ENCODE measurements around the gene LHFPL3. TPM values are rescaled to one million over a fixed set of nuclear protein-coding genes. Genes with fewer than 3 reads are reported as not detected.
A peak's percentile ranks its signal among the peaks of the same experiment; 100 is the strongest.

LHFPL3 gene
- total and polyA plus RNA-seq, 2 of the 13 experiments (the other 11 are each of a cell fraction or from before 2014, with no cell fraction given), result not detected

GRCh38 chr7:104288137-104288536 is 40.3 kb upstream of the LHFPL3 start (continued):
- no peak for TF ChIP-seq ZBTB25 (CRISPR knock-in tag; IDR thresholded peaks at IDR 0.05)

GRCh38 chr7:104294291-104294690 is 34.1 kb upstream of the LHFPL3 start:
- in situ Hi-C loops (cut with HindIII; ENCODE audit: extremely low pct_ligation_motif_present, low pct_unique_long_range_greater_than_20kb) (no loop called here), intact Hi-C loops (cut with micrococcal nuclease; ENCODE audit: unreplicated experiment) (no loop called here)
- ATAC-seq (no peak), DNase-seq (ENCODE audit: low spot score) (no peak), FAIRE-seq (no peak)
- ChIA-PET CTCF (ENCODE audit: low intra/inter-chr PET ratio, low total read pairs) (no interaction called here), POLR2A (no interaction called here)
- WGBS (ENCODE audit: low lambda C conversion rate), result 0% methylated on average over 3 of the region's 3 CpGs
- TF ChIP-seq ZNF605 (CRISPR knock-in tag; IDR thresholded peaks at IDR 0.05) (no peak), ZNF547 (CRISPR knock-in tag; IDR thresholded peaks at IDR 0.05) (no peak)
- Histone ChIP-seq H3K4me3 (replicated peaks in 1 of 3; ENCODE audit: insufficient read depth in 1 of 3, low read depth in 2 of 3, low read length in 3 of 3) (no peak overlapping the region), H3K27ac (ENCODE audit: extremely low read length, insufficient read depth, low read length) (no peak overlapping the region), H3K27me3 (ENCODE audit: control insufficient read depth in 1 of 2, insufficient read depth in 2 of 2, low read length in 2 of 2) (no peaks in the 10 kb centered on the region), H2AFZ (ENCODE audit: low read length) (no peak overlapping the region), H3K9ac (ENCODE audit: insufficient read depth, low read depth, low read length) (no peak overlapping the region), H3K9me3 (ENCODE audit: low read length) (no peaks in the 10 kb centered on the region), H3K79me2 (ENCODE audit: insufficient read depth, low read length) (no peaks in the 10 kb centered on the region), H3K36me3 (replicated peaks in 1 of 2; ENCODE audit: control insufficient read depth in 1 of 2, insufficient read depth in 2 of 2, low read length in 2 of 2) (no peaks in the 10 kb centered on the region; a peak in 1 of 5 replicates), H3K4me2 (ENCODE audit: low read depth, low read length) (no peak overlapping the region), H4K20me1 (ENCODE audit: insufficient read depth, low read length) (no peaks in the 10 kb centered on the region), H3K4me1 (ENCODE audit: insufficient read depth, low read length) (peaks cover 11% of the 10 kb centered on the region; the same call in 1 of the 2 replicates)
- no TSS peak for BruUV-seq (replicated peaks)

GRCh38 chr7:104296266-104296665 is 32.1 kb upstream of the LHFPL3 start:
- Histone ChIP-seq H4K20me1 (ENCODE audit: insufficient read depth, low read length) (no peaks in the 10 kb centered on the region), H2AFZ (ENCODE audit: low read length) (no peak overlapping the region), H3K4me2 (ENCODE audit: low read depth, low read length) (no peak overlapping the region), H3K9me3 (ENCODE audit: low read length) (no peaks in the 10 kb centered on the region), H3K9ac (ENCODE audit: insufficient read depth, low read depth, low read length) (no peak overlapping the region), H3K79me2 (ENCODE audit: insufficient read depth, low read length) (no peaks in the 10 kb centered on the region), H3K36me3 (replicated peaks in 1 of 2; ENCODE audit: control insufficient read depth in 1 of 2, insufficient read depth in 2 of 2, low read length in 2 of 2) (no peaks in the 10 kb centered on the region; a peak in 1 of 5 replicates), H3K27ac (ENCODE audit: extremely low read length, insufficient read depth, low read length) (no peak overlapping the region), H3K4me1 (ENCODE audit: insufficient read depth, low read length) (peaks cover 11% of the 10 kb centered on the region; the same call in 1 of the 2 replicates), H3K27me3 (ENCODE audit: control insufficient read depth in 1 of 2, insufficient read depth in 2 of 2, low read length in 2 of 2) (no peaks in the 10 kb centered on the region), H3K4me3 (replicated peaks in 1 of 3; ENCODE audit: insufficient read depth in 1 of 3, low read depth in 2 of 3, low read length in 3 of 3) (no peak overlapping the region)
- 70% methylated on average over 3 of the region's 3 CpGs for WGBS (ENCODE audit: low lambda C conversion rate)
- ATAC-seq (no peak), FAIRE-seq (no peak), DNase-seq (ENCODE audit: low spot score) (no peak)
- no TSS peak for BruUV-seq (replicated peaks)
- CTCF ChIA-PET (ENCODE audit: low intra/inter-chr PET ratio, low total read pairs), result no interaction called here
- TF ChIP-seq ZNF264 (CRISPR knock-in tag; IDR thresholded peaks at IDR 0.05) (peak; percentile 60; the same call in 1 of the 2 replicates), FOSL2 (CRISPR knock-in tag; IDR thresholded peaks at IDR 0.05) (no peak)
- POLR2A ChIA-PET, result no interaction called here
- intact Hi-C loops (cut with micrococcal nuclease; ENCODE audit: unreplicated experiment), result no loop called here
- in situ Hi-C loops (cut with HindIII; ENCODE audit: extremely low pct_ligation_motif_present, low pct_unique_long_range_greater_than_20kb), result no loop called here
